GM18519 (cell line): ENCODE results near the gene NEUROD6.

ENCODE experiments used
- ATAC-seq: cut with Tn5 transposase; IDR thresholded peaks from one replicate; pipeline ENCODE4 v1.9.1; 2021; ENCODE audit warnings: mild to moderate bottlenecking, moderate library complexity; ENCODE audit not compliant: unreplicated experiment, low FRiP score

The NEUROD6 gene

DNA sequence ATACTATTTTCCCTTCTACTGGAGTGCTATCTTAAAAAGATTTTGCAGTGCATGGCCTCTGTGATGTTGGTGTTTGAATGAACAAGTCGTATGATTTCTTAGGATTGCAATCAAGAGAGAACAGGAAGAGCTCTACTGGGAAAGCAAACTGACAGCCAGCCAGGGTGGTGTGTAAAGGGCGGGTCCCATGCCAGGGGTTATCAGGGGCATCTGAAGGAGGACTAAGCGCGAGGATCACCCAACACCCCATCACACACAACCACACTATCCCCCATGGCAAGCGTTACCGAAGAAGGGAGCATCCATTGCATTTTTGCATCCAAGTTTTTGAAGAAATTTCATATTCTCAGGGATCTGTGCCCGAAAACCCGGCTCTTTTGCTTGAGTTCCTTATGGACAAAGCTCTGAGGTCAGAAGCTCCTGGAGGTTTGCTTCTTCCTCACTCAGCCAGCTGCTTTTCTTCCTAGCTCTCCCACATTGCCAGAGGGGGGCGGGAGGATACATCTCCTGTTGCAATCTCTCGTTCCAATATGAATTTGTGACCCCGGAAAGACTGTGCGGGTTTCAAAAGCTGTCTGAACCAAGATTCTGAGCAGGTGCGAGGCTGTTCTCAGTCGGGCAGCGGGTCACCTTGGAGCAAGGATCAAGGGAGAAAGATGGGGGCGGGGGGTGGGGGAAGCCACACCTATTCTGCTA lies 5.2 kb downstream of the NEUROD6 start:
- no peak for ATAC-seq

DNA sequence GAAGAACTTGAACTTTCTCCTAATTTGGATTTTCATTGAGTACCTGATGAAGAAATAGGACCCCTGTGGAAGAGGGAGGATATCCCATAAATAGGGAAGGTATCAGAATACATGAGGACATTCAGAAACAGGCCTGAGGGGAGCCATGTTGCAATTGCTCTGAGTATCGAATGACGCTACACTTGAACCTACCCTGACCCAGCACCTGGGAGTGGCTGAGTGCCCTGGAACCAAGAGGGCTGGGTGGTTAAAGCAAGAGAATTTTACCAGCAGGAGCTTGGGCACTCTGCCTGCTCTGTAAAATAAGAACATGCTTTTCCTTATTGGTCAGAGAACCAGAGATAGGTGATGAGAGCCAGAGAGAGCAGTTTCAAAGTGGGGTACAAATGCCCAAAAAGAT lies 7.2 kb downstream of the NEUROD6 start:
- no peak for ATAC-seq

DNA sequence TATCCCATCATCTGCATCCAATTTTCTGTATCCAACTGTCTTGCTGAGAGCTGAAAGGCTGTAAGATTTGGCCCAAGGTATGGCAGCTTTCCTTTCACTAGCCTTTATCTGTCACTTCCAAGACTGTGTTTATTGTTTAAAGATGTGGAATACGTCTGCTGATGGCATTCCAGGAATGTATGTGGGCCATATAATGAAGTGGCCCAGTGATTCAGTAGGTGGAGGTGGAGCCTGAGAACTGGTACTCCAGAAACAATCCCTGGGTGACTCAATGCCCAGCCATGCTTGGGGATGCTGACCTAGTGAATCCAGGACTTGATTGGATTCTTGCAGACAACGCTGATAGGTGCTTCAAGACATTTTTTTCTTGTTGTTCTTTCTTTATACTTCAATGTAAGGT lies 13.5 kb downstream of the NEUROD6 start:
- no peak for ATAC-seq

GRCh38 chr7:31326416-31326815 lies 14.1 kb downstream of the NEUROD6 start:
- no peak for ATAC-seq

DNA sequence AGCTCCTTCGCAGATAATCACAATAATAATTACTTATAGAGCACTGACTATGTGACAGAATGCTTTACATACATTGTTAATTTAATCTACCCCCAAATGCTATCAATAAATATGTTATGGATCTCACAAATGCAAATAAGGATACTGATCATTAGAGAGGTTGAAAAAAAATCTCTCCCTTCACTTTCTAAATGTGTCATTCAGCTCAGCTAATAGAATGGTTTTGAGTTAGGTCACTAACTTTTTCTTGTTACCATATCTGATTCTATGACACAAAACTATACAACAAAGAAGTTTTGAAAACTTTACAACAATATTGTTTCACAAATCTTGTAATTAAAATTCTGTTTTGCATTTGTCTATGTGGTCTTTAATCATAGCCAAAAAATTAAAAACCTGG lies 17.4 kb downstream of the NEUROD6 start:
- no peak for ATAC-seq

- no peak for ATAC-seq
Observed at GRCh38 chr7:31320675-31321074, 19.9 kb downstream of the NEUROD6 start.

- no peak for ATAC-seq
Observed at GRCh38 chr7:31318313-31318712, 22.2 kb downstream of the NEUROD6 start.

- no peak for ATAC-seq
Observed at GRCh38 chr7:31316876-31317275, 23.6 kb downstream of the NEUROD6 start.

GRCh38 chr7:31315758-31316157 lies 24.8 kb downstream of the NEUROD6 start:
- ATAC-seq = no peak

DNA sequence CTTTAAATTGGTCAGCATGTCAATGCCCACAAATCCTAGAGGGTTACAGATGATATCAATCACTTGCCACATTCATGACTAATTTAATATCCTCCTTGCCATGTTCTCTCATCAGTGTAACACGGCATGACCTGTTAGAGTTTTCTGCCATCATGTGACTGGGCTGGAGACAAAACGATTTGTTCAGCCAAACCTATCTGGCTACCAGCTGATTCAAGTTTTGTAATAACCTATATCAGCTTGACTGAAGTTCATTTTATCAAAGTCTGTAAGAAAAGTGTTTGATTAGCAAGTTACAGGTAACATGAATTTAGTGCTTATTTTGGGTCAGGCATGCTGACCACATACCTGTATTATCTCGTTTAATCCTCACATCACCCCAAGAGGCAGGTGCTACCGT lies 25.7 kb downstream of the NEUROD6 start:
- no peak for ATAC-seq

DNA sequence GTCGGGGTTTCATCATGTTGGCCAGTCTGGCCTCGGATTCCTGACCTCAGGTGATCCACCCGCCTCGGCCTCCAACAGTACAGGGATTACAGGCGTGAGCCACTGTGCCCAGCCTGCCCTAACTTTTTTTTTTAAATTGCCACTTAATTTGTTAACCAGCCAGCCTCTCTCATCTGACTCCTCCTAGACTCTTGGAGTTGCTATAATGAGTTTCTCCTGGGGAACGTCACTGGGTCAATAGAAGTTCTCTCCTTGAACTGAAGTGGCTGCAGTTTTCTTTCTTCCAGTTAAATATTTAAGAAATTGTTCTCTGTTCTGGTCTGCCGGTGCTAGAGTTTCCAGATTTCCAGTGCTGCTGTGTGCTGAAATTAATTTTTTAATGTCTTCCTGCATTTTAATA lies 27.6 kb downstream of the NEUROD6 start:
- no peak for ATAC-seq

- ATAC-seq = no peak
Observed at GRCh38 chr7:31311552-31311951, 29.0 kb downstream of the NEUROD6 start.

- no peak for ATAC-seq
Observed at GRCh38 chr7:31310321-31310935, 30.1 kb downstream of the NEUROD6 start.

- no peak for ATAC-seq
Observed at GRCh38 chr7:31309407-31309806, 31.1 kb downstream of the NEUROD6 start.

DNA sequence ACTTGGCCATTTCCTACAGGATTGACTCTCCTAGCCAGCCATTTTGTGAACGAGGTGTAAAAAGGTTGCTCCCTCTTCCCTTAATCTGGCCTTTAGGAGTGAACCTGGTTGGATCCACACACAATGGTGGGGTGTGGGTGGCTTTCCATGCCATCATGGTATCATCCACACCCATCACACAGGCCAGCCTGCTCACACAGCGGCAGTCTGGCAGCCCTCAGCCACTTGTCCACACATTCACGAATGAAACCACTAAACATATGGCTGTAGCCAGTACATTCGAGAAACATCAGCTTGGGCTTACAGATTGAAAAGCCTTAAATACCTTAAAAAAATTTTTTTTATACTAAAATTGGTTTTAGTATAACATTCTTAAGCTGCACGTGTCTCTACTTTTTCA lies 31.9 kb downstream of the NEUROD6 start:
- ATAC-seq = no peak

GRCh38 chr7:31307972-31308371 lies 32.6 kb downstream of the NEUROD6 start:
- ATAC-seq = no peak

- ATAC-seq = no peak
Observed at GRCh38 chr7:31305260-31305659, 35.3 kb downstream of the NEUROD6 start.

- ATAC-seq = no peak
Observed at GRCh38 chr7:31304446-31304845, 36.1 kb downstream of the NEUROD6 start.

- no peak for ATAC-seq
Observed at GRCh38 chr7:31302356-31302755, 38.2 kb downstream of the NEUROD6 start.

- ATAC-seq = no peak
Observed at GRCh38 chr7:31299336-31299735, 41.2 kb downstream of the NEUROD6 start.

DNA sequence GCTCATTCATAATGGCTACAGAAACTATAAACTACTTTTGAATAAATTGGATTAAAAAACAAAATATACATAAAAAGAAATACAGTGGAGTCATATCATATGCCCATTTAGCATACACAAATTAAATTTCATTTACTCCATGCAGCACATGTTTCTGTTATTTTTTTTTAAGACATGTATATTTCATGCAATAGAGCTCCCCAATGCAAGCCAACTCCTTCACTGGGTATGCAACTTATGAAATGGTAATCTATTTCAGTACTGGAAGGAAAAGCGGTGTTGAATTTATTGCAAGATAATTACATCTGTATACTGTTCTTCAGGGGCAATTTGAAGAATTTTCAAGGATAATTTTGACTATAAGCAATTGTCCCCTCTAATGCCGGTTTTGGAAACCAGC lies 49.9 kb downstream of the NEUROD6 start:
- ATAC-seq = no peak
